ENCODE results near the gene GLMP.
"Not testable (repeated sequence)": the region's sequence is repeated elsewhere in the genome, so short reads cannot be mapped to it uniquely, and the experiment has no call there.

Gene GLMP, protein sequence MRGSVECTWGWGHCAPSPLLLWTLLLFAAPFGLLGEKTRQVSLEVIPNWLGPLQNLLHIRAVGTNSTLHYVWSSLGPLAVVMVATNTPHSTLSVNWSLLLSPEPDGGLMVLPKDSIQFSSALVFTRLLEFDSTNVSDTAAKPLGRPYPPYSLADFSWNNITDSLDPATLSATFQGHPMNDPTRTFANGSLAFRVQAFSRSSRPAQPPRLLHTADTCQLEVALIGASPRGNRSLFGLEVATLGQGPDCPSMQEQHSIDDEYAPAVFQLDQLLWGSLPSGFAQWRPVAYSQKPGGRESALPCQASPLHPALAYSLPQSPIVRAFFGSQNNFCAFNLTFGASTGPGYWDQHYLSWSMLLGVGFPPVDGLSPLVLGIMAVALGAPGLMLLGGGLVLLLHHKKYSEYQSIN

GRCh38 chr1:156295391-156295947, at the start of gene GLMP:
GLMP (minus strand) TSS chr1:156295679; CDS start chr1:156295645, 34 bp downstream.
- peak; percentile 24 for DNase-seq (ENCODE audit: low read depth)

- DNase-seq (ENCODE audit: low read depth) = no peak
Measured at GRCh38 chr1:156344409-156344808, 48.9 kb upstream of the GLMP start.

GRCh38 chr1:156342166-156342955, 46.9 kb upstream of the GLMP start:
- DNase-seq (ENCODE audit: low read depth) = no peak

DNA sequence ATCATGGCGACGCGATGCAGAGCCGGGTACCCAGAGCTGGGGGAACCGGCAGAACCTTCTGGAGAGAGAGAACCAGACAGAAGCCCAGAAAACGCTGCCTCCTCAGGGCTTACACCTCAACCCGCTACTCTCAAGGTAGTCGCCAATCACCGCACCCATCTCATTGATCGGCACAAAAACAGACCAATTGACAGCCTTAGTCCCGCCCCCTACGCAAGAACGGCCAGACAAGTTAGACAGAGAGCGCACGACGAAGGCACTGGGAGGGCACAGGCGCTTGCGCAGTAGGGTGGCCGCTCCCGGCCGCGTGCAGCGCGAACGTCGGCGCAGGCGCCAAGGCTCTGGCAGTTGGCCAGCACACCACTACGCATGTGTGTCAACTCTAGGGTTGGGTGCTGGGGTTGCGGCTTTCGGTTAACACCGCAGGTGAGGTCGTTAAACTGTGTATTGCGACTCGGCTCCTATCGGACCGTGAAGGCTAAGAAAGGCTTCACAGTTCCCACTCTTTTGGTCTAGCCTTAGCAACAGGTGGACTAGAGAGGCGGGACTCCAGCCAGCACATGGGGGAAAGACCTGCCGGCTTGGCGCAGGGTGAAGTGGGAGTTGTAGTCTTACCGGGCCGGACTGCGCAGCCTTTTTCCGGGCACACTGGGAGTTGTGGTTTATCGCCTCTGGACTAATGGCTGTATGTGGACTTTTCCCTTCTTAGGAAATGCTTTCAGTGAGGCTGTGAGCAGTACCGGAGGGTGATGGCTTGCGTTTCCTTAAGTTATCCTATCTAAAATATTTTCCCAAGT, 42.9 kb upstream of the GLMP start, which contains the start of the genes CCT3 and TSACC:
CCT3 (minus strand) TSS at position 113 of the 797 bp plus-strand sequence; CDS start at position 5, 108 bp downstream.
TSACC (plus strand) TSS at position 347 of the 797 bp plus-strand sequence. CDS start 1,232 bp downstream, outside the sequence.
- peak; percentile 98 for DNase-seq (ENCODE audit: low read depth)

DNA sequence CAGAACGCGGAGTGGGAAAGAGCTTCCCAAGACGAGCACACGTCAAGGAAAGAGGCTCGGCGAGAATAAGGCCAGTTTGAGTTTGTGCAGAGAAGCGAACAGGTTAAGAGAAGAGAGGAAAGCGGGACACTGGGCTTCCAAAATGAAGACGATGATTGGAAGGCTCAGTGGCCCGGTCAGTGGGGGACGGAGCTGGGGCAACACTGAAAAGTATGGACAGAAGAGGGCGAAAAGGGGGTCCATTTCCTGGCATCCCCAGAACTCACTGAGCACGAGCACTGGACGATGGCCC, 42.4 kb upstream of the GLMP start:
- no peak for DNase-seq (ENCODE audit: low read depth)

DNA sequence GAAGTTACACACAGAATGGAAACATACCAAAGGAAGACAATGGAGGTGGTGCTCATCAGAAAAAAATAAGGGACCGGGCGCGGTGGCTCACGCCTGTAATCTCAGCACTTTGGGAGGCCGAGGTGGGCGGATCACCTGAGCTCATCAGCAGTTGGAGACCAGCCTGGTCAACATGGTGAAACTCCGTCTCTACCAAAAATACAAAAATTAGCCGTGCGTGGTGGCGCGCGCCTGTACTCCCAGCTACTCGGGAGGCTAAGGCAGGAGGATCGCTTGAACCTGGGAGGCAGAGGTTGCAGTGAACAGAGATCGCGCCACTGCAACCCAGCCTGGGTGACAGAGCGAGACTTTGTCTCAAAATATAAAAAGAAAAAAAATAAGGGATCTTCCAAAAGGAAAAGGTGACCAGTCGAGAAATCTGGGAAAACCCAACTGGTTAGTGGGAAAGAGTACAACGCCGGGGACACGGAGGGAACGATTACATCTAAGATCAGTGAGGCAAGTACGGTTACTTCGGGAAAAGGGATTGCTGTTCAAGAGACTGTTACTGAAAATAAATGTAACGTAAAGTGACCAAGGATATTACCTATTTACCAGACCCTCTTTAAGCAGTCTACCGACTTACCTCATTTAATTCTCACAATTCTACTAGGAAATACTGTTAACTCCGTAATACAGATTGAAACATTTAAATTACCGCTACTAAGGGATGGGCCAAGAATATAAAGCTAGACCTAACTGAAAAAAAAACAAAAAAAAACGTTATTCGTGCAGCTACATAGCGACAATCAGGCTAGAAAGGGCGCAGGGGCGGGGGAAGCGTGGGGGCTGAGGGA, 41.8 kb upstream of the GLMP start:
- DNase-seq (ENCODE audit: low read depth) = no peak

DNA sequence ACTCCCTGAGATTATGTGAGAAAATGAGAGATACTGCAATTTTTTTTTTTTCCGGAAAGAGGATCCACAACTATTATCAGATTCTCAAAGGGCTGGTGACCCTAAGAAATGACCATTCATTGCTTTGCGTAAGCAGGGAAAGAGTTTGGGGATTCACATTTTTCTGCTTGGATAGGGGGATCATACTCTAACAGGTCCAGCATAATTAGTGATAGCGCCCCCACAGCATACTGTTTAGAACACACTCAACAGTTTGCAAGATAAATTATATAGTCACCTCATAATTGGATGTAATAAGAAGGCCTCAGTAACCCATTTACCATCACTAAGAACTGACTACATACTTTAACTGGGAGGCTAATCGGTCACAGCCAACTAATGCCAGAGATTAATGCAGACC, 40.8 kb upstream of the GLMP start:
- DNase-seq (ENCODE audit: low read depth) = no peak

- DNase-seq (ENCODE audit: low read depth) = not testable (repeated sequence)
Measured at GRCh38 chr1:156323179-156323578, 27.7 kb upstream of the GLMP start.

DNA sequence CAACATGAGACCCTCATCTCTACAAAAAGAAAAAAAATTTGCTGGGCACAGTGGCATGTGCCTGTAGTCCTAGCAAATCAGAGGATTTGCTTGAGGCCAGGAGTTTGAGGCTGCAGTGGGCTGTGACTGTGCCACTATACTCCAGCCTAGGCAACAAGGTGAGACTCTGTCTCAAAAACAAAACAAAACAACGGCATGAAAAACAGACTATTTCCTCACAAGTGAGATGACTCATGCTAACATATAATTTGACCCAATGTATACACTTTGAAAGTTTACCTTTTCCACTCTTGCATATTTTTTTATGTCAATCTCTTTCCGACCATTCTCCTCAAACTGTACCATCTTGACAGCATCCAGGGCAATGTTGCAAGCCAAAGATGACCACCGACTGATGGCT, 25.1 kb upstream of the GLMP start:
- DNase-seq (ENCODE audit: low read depth) = no peak

GRCh38 chr1:156319664-156320063, 24.2 kb upstream of the GLMP start:
- no peak for DNase-seq (ENCODE audit: low read depth)

GRCh38 chr1:156316909-156317308, 21.4 kb upstream of the GLMP start:
- no peak for DNase-seq (ENCODE audit: low read depth)

DNA sequence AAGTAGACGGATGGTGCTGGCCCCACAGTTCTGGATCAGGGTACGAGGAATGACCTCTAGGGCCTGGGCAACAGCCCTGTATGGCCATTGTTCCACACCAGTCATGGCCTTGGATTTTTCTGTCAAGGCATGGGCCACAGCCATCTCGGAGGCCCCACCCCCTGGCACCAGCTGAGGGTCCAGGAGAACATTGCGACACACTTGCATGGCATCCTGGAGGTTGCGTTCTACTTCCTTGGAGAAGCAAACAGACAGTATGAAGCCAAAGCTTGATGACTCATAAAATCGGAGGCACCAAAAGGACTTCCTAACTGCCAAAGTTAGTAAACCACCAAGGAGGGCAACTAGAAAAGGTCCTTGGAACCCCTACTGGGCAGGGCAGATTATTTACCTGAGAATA, 15.5 kb upstream of the GLMP start:
- no peak for DNase-seq (ENCODE audit: low read depth)

GRCh38 chr1:156308078-156308477, 12.6 kb upstream of the GLMP start:
- no peak for DNase-seq (ENCODE audit: low read depth)

DNA sequence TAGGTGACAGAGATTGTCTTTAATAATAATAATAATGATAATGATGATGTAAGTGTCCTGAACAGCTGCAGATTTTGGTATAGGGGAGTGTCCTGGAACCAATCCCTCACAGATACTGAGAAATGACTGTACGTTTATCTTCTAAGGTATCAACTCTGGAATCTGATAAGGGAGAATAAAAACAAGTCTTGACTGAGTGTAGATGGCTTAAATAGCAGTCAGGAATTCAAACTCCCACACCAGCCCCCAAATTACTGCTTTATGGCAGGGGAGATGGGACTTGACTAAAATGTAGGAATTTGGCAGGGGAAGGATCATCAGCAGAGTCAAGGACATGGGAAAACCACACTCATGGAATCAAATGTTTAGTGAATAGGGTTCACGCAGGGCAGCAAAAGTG, 9.7 kb upstream of the GLMP start:
- DNase-seq (ENCODE audit: low read depth) = no peak

DNA sequence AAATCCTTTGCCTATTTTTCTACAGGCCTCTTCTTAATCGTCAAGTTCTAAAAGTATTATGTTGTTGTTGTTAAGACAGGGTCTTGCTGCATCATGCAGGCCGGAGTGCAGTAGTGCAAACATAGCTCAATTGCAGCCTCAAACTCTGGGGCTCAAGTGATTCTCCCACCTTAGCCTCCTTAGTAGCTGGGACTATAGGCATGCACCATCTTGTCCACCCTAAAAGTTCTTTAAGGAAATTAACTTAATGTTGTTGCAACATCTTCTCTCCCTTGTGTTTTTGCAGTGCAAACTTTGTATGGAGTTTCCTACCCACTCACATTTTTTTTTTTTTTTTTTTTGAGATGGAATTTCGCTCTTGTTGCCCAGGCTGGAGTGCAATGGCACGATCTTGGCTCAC, 7.8 kb upstream of the GLMP start:
- no peak for DNase-seq (ENCODE audit: low read depth)

DNA sequence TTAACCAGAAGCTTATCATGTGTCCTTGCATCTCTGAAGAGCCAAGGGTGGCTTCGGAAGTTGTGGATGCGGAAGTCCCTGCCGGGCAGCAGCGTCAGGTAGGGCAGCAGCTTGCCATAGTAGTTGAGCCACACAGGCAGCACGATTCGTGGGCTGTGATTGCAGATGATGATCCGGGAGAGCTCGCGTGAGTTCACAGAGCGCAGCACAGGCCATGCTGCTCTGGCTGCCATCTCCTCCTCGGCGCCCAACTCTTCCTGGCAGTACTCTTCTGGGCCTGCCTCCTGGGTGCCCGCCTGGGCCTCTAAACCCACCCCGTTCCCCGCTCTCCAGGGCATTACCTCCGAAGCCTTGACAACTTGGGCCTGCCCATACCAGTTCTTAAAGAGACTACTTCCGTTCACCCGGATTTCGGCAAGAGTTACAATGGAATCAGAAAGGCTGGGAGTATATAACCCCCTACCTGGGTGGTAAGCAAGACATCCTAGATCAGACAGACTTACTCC, 3.4 kb upstream of the GLMP start, which contains the start of gene VHLL:
VHLL (minus strand) TSS at position 456 of the 506 bp plus-strand sequence; CDS start at position 338, 118 bp downstream.
- no peak for DNase-seq (ENCODE audit: low read depth)

DNA sequence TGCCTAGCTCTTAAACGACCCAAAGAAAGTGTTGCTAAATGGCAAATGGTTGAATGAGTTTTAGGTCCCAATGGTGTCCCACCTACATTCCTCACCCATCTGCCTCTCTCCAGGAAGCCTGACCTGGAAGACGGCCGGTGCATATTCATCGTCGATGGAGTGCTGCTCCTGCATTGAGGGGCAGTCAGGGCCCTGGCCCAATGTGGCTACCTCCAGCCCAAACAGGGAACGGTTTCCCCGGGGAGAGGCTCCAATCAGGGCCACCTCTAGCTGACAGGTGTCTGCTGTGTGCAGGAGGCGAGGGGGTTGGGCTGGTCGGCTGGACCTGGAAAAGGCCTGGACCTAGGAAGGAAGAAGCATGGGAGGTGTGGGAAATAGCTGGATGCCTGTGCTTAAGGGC, 1.6 kb downstream of the GLMP start:
- no peak for DNase-seq (ENCODE audit: low read depth)

GRCh38 chr1:156293098-156293434, 2.4 kb downstream of the GLMP start:
- no peak for DNase-seq (ENCODE audit: low read depth)

- DNase-seq (ENCODE audit: low read depth) = no peak
Measured at GRCh38 chr1:156291226-156292061, 4.0 kb downstream of the GLMP start.

GRCh38 chr1:156289857-156290256, 5.6 kb downstream of the GLMP start:
- DNase-seq (ENCODE audit: low read depth) = no peak
